Limb (tissue), 2 donors: Measurements from ENCODE around the gene PRIM2.
"Not testable (repeated sequence)": the region's sequence is repeated elsewhere in the genome, so short reads cannot be mapped to it uniquely, and the experiment has no call there.

ENCODE experiments used
- DNase-seq, 2 donors: peaks; one replicate each; pipeline ENCODE4 v3.0.0-alpha.2; 2016; ENCODE audit errors: extremely low spot score in 2 of 2

Gene PRIM2

GRCh38 chr6:57444787-57445186 is 127.4 kb downstream of the PRIM2 start:
- DNase-seq: not testable (repeated sequence)

- not testable (repeated sequence) for DNase-seq
Measured at GRCh38 chr6:57445379-57445778, 127.9 kb downstream of the PRIM2 start.

- DNase-seq: not testable (repeated sequence)
Measured at GRCh38 chr6:57445790-57446468, 128.5 kb downstream of the PRIM2 start.

GRCh38 chr6:57449496-57450066 is 132.2 kb downstream of the PRIM2 start:
- DNase-seq: not testable (repeated sequence)

- DNase-seq: not testable (repeated sequence)
Measured at GRCh38 chr6:57459781-57460180, 142.4 kb downstream of the PRIM2 start.

- not testable (repeated sequence) for DNase-seq
Measured at GRCh38 chr6:57461022-57461421, 143.6 kb downstream of the PRIM2 start.

- not testable (repeated sequence) for DNase-seq
Measured at GRCh38 chr6:57463809-57464208, 146.4 kb downstream of the PRIM2 start.

GRCh38 chr6:57465968-57466367 is 148.5 kb downstream of the PRIM2 start:
- not testable (repeated sequence) for DNase-seq

- DNase-seq: no peak
Measured at GRCh38 chr6:57469072-57469471, 151.6 kb downstream of the PRIM2 start.

GRCh38 chr6:57470148-57470547 is 152.7 kb downstream of the PRIM2 start:
- not testable (repeated sequence) for DNase-seq

- not testable (repeated sequence) for DNase-seq
Measured at GRCh38 chr6:57471314-57471864, 154.0 kb downstream of the PRIM2 start.

- DNase-seq: peak in 1 of 2 donors; percentile 64
Measured at GRCh38 chr6:57472861-57473362, 155.5 kb downstream of the PRIM2 start.

- not testable (repeated sequence) for DNase-seq
Measured at GRCh38 chr6:57474862-57475475, 157.5 kb downstream of the PRIM2 start.

- DNase-seq: not testable (repeated sequence)
Measured at GRCh38 chr6:57475656-57476055, 158.2 kb downstream of the PRIM2 start.

GRCh38 chr6:57480194-57480593 is 162.8 kb downstream of the PRIM2 start:
- not testable (repeated sequence) for DNase-seq

GRCh38 chr6:57481121-57481520 is 163.7 kb downstream of the PRIM2 start:
- DNase-seq: not testable (repeated sequence)

- DNase-seq: not testable (repeated sequence)
Measured at GRCh38 chr6:57482471-57482870, 165.0 kb downstream of the PRIM2 start.

- not testable (repeated sequence) for DNase-seq
Measured at GRCh38 chr6:57486494-57487081, 169.2 kb downstream of the PRIM2 start.

GRCh38 chr6:57488551-57488950 is 171.1 kb downstream of the PRIM2 start:
- not testable (repeated sequence) for DNase-seq

- DNase-seq: not testable (repeated sequence)
Measured at GRCh38 chr6:57489887-57490286, 172.5 kb downstream of the PRIM2 start.

GRCh38 chr6:57491795-57492194 is 174.4 kb downstream of the PRIM2 start:
- not testable (repeated sequence) for DNase-seq

GRCh38 chr6:57496251-57496650 is 178.8 kb downstream of the PRIM2 start:
- not testable (repeated sequence) for DNase-seq
